IPS-NIHi7 (cell line): Measurements from ENCODE around the gene USH2A.
A peak's percentile ranks its signal among the peaks of the same experiment; 100 is the strongest.

Experiments
- DNase-seq: peaks from one replicate; pipeline ENCODE4 v3.0.0; 2012; ENCODE audit warnings: mixed read lengths; ENCODE audit errors: extremely low spot score

Gene USH2A

DNA sequence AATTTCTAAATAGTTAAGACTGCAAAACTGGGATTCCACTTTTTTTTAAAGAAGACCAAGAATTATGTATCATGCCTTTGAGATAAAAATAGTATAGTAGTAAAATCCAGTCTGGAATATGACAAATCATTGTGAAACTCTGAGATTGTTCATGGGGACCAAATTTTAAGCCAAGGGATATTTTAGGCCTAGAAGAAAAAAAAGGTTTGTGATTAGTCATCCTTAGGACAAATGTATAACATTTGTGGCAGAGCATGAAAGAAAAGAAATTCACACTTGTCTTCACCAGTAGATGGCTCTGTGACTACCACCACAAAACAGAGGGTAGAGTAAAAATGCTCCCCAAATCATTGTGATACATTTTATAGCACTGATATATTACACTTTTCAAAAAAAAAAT lies 630.1 kb downstream of the USH2A start:
- peak; percentile 30 for DNase-seq

DNA sequence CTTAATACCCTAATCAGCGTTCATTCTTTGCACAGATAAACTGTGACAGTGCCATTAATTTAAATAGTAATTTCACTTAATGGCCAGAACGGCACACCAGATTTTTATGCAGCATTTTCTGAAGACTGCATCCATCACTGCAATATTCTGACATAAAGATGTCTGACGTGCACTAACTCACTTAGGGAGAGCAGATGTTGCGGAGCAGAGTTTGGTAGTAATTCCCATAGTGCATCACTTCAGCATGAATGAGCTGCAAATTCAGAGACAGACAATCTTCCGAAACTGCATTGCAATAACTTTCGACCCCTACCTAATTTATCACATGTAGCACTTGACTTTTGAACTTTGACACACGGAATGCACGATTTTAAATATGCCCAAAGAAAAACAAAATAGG lies 630.8 kb downstream of the USH2A start:
- DNase-seq, result no peak

DNA sequence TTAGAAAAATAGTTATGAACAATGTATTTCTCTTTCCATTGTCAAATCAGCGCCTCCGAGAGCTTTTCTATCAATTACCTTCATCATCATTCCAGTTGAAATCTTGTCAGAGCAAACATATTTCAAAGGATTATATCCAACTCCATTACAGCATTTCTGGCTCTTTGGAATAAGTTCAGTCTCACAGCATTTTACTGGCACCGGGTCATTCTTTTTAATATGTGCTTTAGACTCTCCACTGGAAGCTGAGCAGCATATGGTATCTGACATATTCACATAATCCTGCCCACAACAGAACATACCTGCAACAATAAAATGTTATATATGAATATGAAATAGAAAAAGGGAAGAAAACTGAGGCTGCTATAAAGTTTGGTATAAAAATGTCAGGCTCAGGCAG lies 633.3 kb downstream of the USH2A start:
- no peak for DNase-seq

DNA sequence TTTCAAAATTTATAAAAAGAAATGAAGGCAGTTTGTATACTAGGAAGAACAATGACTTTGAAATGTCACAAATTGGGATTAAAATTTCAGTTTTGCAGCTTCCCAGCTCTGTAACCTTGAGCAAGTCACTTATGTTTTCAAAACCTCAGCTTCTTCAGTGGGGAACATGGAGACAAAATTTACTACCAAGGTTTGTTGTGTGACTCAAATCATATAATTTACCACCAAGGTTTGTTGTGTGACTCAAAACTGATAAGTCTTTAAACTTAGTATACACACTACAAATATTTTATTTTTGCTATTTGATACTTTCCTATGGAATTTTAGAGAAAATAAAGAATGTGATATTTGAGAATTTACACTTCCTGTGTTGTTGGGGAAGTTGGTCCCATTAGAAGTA lies 636.3 kb downstream of the USH2A start:
- no peak for DNase-seq

DNA sequence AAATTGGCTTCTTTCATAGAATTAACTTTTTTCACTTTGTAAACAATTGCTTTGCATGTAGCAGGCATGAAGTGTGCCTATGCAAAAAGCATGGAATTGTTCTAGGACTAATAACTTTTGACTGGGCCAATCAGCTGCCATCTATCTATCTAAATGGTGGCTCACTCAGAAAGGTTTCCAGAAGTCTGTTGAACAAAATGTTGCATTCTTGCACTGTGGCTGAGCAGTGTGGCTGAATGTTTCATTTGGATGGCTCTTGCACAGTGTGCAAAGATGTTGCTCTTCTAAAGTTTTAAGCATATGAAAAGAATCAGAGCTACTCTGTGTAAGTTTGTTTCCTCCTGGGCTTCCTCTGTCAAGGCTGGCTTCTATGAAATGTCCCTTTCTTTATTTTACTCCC lies 642.6 kb downstream of the USH2A start:
- no peak for DNase-seq

DNA sequence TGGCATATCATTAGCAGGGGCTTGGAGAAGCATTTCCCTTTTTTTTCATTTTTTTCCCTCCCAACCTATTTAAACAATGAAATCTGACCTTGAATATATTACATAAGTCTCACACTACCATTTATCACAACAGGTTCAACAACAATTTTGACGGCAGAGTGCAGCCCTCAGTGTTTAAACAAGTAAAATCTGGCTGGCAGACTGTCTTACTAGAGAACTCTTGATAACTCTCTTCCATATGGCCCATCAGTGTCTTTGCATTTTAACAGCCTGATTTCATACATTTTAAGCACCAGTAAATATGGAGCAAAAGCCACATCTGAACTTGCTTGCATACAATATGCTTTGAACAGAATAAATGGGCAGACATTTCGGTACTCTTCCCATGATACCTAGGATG lies 643.1 kb downstream of the USH2A start:
- no peak for DNase-seq

DNA sequence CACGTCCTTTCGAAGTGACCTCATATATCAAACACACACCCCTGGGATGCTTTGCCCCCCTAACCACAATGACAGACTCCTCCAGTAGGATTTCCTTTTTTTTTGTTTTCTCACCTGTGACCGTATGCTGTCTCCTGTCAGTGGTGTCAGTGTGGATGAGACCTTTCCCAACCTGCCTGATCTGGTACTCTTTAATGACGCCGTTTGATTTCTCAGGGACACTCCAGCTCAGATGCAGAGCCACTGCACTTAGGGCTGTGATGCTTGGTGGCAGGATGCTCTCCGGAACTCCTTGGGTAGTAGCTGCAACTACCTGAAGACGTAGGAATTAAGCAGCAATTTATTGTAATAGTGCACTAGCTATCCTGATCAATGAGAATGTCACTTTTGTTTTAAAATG lies 643.5 kb downstream of the USH2A start:
- DNase-seq, result no peak

DNA sequence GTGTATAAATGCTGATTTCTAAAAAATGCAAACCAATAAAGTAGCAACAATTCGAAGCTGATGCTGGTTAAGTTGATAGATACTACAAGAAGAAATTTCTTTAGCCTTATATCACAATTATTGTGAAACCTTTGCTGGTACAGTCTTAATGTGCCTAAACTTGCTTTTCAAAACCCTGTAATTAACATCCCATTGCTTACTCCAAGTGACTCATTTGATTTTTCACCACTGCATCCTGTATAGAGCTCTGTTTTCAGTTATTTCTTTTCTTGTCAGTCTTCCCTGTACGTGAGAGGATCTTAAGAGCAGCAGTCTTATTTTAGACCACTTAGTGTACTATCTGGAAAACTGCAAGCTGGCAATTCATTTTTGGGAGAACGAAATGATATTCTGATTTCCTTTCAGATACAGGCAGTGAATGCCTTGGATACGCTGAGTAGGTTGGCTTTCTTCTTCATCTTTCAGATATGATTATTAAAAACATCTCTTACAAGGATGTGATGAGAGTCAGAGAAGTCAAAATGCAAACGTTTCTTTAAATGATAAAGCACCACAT lies 645.8 kb downstream of the USH2A start:
- no peak for DNase-seq

DNA sequence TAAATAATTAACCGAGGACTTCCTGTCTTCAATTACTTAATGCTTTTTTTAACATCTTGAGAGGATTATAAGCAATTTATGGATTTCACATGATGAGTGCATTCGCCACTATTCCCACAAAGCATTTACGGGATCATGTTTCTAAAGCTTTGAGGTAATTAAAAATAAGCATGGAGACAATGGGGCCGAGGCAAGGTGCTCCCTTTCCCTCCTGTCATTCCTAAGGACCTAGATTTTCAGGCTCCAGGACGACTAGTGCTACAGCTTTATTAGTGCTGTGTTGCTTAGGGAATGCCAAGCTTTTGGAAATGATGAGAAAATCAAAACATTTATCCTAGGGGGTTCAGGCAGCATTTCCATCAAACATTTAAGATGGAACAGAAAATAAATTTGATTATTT lies 646.9 kb downstream of the USH2A start:
- DNase-seq, result no peak

DNA sequence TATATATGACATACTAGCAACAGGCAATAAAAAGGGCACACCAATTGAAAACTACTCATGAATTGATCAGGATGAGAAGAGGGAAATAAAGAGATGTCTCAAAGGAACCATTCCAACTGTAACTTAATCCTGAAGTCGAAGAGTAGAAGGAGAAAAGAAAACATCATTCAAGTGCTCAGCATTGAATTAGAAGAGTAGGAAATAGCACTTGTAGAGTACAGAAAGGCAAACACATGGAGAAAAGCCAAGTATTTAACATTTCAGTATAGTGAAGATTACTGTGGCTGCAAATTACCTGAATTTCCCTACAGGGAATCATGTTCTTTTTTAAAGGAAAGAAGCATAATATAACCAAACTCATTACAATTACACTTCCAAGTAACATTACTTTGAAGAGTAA lies 651.1 kb downstream of the USH2A start:
- DNase-seq, result no peak

DNA sequence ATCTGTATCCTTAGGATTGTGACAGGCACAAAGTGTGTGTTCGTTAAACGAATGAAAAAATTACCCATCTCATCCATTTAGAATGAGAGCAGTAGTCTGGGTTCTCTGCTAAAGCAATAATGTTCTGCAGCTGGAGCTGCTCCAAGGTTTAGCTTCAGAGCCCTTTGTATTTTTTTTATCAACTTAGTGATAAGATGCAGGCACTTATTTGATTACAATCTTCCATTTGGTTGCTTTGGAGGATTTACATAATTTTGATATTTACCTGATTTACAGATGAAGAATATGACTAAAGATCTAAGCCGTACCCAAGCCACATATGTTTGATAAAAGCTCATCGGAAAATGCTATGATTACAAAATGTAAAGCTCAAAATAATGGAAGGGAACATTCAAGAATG lies 654.9 kb downstream of the USH2A start:
- DNase-seq, result no peak

DNA sequence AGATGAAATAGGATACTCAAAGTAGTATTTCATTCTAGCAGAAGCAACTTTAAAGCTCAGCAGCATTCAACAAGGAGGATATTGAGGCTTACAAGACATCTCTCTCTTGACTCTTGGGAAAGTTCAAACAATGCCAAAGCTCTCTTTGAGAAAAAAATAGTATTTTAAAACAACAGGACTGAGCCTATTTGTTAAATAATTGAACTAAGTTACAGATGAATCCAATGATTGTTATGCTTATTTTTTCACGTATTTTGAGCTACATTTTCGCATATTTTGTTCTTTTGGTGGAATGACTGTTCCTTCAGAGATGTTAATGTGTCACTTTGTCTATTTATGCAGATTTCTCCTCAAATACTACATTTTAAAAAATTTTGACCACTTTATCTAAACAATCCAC lies 655.5 kb downstream of the USH2A start:
- no peak for DNase-seq

DNA sequence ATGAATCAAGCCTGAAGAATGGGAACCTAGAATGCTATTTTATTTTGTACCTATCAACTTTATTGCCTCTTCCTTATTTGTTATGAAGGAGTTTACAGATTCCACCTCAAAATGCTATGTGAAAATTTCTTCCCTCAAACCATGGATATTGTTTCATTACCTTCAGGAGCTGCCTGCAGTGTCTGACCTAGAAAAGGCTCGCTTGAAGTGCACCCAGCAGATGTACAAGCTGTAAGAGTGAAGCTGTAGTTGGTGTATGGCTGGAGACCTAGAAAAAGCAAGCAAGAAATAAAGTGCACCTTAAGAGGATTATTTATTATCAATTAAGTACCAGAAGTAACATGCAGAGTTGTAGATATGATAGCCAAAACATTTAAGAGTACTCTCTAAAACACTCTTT lies 656.7 kb downstream of the USH2A start:
- DNase-seq, result no peak

DNA sequence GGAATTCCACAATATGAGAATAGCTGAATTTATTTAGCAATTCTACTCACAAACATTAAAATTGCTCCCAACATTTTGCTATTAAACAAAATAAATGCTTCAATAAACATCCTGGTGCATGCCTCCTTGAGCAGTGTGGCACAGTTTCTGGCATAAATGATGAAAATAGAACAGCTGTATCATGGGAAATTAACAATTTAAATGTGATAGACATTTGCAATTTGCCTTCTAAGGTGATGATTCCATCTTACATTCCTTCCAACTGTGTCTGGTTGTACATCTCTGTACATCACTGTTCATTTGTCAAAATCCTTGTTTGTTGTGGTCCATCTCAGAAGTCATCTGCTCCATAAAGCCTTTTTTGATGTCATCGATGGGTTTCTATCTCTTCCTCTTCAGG lies 657.4 kb downstream of the USH2A start:
- DNase-seq, result no peak

DNA sequence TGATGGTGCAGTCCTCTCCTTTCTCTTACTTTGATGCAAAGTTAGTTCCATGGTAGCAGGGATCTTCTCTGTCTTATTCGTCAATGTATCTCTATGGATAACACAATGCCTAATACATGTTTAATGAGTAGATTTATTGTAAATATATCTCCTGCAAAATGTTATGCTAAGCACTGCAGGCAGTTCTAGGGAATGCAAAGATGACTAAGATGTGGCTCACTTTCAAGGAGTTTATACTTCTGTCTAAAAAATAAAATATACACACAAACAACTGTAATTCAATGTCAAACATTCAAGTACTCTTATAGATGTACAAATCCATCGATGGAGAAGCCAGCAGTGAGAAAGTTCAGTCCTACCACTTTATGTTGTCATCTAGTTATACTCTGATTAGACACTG lies 661.8 kb downstream of the USH2A start:
- DNase-seq, result no peak

DNA sequence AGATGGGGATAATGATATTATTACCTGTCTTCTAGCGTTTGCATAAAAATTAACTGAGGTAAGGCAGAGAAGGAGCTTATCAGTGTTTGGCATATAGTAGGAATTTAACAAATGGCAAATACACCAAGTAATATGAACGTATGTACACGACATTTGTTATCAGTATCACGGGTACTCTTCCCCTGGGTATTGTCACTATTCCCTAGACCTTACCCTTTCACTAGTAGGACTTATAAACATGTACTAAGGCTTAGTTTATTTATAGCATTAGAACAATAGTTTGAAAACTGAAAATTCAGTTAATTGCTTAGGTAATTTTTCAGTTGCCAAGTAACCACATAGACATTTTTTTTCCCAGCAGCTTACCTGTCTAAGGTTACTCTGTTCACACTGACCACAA lies 669.1 kb downstream of the USH2A start:
- DNase-seq, result no peak

DNA sequence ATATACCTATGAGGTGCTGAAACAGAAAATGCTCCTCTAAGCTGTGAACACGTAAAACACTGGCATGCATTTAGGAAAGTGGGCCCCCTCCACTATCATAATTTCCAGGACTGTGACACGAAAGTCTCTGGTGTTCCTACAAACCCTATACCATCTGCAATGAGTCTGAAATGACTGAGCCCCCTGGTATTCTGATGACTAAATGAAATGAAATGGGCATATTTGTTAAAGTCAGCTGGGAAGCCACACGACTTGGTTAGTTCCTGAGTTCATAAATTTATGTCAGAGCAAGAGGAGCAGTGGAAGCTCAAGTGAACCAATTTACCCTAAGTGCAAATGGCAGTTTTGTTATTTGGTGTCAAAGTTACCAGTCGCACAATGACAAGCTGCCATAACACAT lies 673.8 kb downstream of the USH2A start:
- no peak for DNase-seq

DNA sequence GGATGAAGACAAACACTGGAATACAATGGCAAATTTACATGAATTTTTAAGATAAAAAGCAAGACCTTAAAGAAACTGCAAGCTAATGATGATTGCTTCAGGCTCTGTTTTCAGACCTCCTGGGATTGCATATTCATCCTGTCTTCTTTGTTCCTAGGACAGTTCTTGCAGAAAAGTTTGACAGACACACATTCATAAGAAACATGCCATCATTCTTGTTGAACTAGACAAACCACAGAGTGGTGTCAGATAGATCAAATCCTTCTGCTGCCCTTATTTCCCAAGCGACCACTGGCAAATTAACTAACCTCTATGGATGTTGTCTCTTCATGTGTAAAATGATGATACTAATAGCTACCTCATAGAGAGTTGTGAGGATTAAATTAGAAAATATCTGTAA lies 674.8 kb downstream of the USH2A start:
- DNase-seq, result no peak

DNA sequence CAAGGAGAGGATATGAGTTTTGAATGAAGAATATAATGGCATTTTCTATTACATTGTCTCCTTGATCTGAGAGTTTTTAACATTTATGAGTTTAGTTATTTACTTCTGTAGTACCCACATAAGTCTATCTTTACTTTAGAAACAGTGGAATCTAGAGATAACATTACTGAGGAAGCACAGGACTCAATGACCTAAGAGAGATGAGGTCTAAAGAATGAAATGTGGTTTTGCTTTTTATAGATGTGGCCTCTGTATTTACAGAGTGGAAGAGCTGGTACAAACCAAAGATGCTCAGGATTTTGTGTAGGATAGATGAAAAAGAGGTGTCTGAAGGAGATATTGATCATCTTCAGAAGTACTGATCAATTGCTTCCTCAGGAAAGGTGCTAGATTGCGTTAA lies 678.8 kb downstream of the USH2A start:
- DNase-seq, result no peak

DNA sequence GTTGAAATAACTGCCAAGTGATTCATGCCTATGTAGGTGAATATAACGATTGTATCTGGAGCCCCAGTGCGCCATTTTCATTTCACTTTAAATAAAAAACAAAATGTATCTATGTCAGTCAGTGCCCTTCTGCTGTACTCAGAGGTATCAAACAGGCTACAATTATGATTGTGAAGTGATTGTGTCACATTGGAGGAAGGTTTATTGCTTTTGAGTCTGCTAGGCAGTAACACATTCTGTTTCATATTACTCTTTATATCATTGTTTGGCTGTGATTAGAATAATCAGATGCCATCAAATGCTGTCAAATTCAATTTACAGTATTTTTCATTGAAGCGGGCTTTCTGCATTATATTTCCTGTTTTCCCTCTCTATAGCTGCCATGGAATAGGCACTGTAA lies 684.2 kb downstream of the USH2A start:
- DNase-seq, result no peak

DNA sequence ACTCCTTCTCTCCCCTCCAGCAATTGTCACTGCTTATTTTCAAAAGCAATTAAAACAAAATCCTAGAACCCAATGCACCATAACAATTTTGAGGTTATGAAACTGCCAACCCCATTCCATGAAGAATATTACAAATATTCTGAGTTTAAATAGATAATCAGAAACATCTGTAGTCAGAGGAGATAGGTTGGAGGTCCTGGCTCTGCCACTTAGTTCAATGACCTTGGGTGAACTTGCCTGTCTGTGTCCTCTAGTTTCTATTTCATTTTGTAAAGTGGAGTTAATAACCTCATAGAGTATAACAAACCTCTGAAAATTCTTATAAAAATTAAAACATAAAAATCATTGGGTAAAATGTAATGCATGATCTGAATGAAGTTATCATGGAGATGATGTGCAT lies 691.5 kb downstream of the USH2A start:
- DNase-seq, result no peak

DNA sequence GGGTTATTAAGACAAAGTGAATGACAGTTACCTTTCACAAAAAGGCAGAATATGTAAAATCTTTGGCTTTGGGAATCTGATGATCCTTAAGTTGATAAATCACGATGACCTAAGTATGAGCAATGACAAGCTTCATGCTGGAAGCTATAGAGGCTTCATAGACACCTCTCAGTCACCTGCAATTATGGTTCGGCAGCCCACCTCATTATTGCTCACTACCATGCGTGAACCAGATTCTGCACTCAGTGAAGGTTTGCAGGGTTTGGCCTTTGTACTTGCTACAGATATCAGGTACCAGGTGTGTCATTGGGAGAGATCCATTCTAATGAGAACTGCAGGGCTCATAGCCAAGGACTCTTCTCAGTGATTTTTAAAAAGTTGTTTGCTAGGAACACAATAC lies 692.6 kb downstream of the USH2A start:
- no peak for DNase-seq

DNA sequence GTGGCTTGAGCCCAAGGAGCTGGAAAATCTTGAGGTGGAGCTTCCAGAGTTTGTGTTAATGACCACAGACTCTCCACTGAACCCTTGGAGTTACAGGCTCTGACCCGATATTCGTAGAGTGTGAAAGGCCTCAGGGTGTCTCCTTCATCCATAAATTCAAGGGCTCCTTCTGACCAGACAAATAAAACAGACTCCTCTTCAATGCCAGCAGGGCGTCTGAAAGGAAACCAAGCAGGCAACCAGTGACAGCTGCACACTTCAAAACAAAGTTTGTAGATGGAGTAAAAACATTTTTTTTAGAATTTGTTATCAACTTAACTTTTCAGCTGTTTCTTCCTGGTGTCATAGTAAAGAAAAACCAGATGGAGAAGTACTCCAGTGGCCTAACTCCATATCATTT lies 695.1 kb downstream of the USH2A start:
- no peak for DNase-seq

DNA sequence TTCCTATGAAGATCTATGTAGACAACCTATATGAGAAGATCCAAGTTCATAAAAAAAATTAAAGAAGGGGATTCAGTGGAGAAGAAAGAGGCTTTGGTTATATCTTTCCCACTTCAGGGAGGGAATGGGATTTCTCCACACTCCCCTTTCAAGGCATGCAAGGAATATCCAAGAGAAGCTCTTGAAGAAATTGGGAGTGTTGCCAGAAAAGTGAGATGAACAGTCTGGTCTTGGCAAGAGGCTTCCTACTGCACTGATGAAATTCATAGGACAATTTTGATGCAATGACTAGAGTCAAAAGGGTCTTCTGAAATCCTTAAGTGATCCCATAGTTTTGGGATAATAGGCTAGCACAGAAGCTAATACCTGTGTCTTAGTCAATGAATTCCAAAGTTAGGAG lies 703.1 kb downstream of the USH2A start:
- DNase-seq, result no peak

DNA sequence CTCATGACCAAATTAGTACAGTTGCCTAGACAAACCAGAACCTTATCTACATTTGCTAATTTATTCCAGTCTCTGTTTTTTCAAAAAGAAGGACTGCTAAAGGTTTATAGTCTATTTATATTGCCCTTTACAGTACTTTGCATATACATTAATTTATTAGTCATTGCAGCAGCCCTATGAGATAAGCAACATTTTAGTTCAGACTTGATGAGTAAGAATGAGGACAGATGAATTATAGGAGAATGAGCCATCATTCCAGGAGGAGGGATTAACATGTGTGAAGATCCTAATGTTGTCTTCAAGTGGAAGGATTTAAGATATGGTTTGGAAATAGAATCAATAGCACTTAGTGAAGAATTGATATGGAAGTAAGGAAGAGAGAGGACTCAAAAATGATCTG lies 703.7 kb downstream of the USH2A start:
- DNase-seq, result no peak
